ENCODE data around the gene CNTRL.
"Not testable (repeated sequence)": the region's sequence is repeated elsewhere in the genome, so short reads cannot be mapped to it uniquely, and the experiment has no call there.

The CNTRL gene

DNA sequence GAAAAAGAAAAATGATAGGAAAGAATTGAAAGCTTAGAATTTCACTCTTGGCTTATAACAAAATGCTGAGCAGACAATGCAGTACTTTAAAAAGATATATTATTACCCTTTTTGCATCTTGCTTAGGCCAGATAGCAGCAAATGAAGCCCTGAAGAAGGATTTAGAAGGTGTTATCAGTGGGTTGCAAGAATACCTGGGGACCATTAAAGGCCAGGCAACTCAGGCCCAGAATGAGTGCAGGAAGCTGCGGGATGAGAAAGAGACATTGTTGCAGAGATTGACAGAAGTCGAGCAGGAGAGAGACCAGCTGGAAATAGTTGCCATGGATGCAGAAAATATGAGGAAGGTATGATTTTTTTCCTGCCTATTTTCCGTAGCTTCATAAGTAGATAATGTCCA is 50.8 kb downstream of the CNTRL start:
- no peak overlapping the region for H3K4me3 ChIP-seq (ENCODE audit: low read depth, low read length)
- no peak for DNase-seq (ENCODE audit: low read depth)
- TF ChIP-seq, protein P1, sequence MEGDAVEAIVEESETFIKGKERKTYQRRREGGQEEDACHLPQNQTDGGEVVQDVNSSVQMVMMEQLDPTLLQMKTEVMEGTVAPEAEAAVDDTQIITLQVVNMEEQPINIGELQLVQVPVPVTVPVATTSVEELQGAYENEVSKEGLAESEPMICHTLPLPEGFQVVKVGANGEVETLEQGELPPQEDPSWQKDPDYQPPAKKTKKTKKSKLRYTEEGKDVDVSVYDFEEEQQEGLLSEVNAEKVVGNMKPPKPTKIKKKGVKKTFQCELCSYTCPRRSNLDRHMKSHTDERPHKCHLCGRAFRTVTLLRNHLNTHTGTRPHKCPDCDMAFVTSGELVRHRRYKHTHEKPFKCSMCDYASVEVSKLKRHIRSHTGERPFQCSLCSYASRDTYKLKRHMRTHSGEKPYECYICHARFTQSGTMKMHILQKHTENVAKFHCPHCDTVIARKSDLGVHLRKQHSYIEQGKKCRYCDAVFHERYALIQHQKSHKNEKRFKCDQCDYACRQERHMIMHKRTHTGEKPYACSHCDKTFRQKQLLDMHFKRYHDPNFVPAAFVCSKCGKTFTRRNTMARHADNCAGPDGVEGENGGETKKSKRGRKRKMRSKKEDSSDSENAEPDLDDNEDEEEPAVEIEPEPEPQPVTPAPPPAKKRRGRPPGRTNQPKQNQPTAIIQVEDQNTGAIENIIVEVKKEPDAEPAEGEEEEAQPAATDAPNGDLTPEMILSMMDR (IDR thresholded peaks at IDR 0.05; ENCODE audit: control insufficient read depth, extremely low read depth, insufficient read depth): no peak

DNA sequence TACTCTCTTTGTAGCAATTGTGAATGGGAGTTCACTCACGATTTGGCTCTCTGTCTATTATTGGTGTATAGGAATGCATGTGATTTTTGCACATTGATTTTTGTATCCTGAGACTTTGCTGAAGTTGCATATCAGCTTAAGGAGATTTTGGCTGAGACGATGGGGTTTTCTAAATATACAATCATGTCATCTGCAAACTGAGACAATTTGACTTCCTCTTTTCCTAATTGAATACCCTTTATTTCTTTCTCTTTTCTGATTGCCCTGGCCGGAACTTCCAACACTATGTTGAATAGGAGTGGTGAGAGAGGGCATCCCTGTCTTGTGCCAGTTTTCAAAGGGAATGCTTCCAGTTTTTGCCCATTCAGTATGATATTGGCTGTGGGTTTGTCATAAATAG is 54.6 kb downstream of the CNTRL start:
- not testable (repeated sequence) for DNase-seq (ENCODE audit: low read depth); H3K4me3 ChIP-seq (ENCODE audit: low read depth, low read length)

DNA sequence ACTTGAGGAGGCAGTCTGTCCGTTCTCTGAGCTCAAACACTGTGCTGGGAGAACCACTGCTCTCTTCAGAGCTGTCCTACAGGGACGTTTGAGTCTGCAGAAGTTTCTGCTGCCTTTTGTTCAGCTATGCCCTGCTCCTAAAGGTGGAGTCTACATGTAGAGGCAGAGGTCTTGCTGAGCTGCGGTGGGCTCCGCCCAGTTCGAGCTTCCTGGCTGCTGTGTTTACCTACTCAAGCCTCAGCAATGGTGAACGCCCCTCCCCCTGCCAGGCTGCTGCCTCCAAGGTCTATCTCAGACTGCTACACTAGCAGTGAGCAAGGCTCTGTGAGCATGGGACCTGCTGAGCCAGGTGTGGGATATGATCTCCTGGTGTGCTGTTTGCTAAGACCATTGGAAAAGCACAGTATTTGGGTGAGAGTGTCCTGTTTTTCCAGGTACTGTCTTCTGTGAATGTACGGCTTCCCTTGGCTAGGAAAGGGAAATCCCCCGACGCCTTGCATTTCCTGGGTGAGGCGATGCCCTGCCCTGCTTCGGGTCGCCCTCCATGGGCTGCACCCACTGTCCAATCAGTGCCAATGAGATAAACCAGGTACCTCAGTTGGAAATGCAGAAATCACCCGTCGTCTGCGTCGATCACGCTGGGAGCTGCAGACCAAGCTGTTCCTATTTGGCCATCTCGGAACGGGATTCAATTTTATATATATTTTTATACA is 58.5 kb downstream of the CNTRL start:
- no peak overlapping the region for H3K4me3 ChIP-seq (ENCODE audit: low read depth, low read length)
- DNase-seq (ENCODE audit: low read depth): no peak
- TF ChIP-seq, protein P1 (IDR thresholded peaks at IDR 0.05; ENCODE audit: control insufficient read depth, extremely low read depth, insufficient read depth): no peak

DNA sequence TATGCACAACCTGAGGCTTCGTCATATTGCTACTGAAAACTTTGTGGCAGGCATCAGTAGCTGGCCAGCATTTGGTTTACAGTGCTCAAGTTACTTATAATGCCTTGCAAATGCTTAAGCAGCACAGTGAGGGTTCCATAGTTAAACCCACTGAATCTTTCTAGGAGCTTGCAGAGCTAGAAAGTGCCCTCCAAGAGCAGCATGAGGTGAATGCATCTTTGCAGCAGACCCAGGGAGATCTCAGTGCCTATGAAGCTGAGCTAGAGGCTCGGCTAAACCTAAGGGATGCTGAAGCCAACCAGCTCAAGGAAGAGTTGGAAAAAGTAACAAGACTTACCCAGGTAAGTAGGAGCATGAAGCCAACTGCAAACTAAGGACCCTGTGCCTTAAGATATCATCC is 60.9 kb downstream of the CNTRL start:
- no peak overlapping the region for H3K4me3 ChIP-seq (ENCODE audit: low read depth, low read length)
- DNase-seq (ENCODE audit: low read depth): no peak
- TF ChIP-seq, protein P1 (IDR thresholded peaks at IDR 0.05; ENCODE audit: control insufficient read depth, extremely low read depth, insufficient read depth): no peak

DNA sequence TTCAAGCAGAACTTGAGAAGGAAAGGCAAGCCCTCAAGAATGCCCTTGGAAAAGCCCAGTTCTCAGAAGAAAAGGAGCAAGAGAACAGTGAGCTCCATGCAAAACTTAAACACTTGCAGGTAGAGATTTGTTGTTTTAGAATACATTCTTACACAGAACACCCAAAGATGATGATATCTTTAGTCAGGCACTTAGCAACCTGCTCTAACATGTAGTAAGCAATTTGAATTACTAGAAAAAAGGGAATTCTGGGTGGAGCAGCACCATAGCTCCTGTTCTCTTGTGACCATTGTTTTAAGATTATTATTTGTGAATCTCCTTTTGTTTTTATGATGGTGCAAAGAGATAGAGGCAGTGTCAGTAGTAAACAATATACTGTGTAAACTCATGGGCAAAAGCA is 63.8 kb downstream of the CNTRL start:
- no peak overlapping the region for H3K4me3 ChIP-seq (ENCODE audit: low read depth, low read length)
- no peak for DNase-seq (ENCODE audit: low read depth)
- TF ChIP-seq, protein P1 (IDR thresholded peaks at IDR 0.05; ENCODE audit: control insufficient read depth, extremely low read depth, insufficient read depth): no peak

DNA sequence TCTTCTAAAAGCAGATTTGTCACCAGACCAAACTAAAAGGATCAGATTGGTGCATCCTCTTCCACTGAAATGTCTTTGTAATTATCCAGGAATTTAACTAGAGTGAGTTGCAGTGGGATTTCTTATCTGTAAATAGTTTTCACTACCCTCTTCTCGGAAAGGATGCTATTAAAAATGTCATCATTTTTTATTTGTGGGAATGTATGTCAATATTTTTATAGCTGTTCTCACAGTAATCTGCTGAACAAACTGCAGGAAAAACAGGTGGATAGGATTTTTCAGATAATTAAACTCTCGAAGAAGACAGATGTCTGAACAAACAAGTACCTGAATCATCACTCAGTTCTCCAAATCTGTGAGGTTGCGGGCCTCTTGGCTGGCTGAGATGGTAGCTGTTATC is 64.2 kb downstream of the CNTRL start:
- H3K4me3 ChIP-seq (ENCODE audit: low read depth, low read length): no peak overlapping the region
- TF ChIP-seq, protein P1 (IDR thresholded peaks at IDR 0.05; ENCODE audit: control insufficient read depth, extremely low read depth, insufficient read depth): no peak
- DNase-seq (ENCODE audit: low read depth): peak; percentile 37

DNA sequence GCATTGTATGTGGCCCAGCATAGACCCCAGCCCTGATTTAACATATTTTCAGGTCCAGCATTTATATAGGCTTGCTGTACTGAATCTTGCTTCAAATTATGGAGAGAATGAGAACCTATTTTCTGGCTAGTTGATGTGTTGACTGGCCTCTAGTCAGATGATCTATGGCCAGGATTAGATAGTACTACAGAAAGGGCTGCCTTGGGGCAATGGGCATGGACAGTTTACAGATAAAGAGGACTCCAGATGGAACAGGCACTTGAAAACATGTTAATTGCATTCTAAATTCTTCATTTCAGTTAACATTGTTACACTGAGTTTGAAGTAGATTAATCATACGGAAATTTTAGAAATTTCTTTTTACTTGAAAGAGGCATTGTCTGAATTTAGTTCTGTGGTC is 65.4 kb downstream of the CNTRL start:
- TF ChIP-seq, protein P1 (IDR thresholded peaks at IDR 0.05; ENCODE audit: control insufficient read depth, extremely low read depth, insufficient read depth): no peak
- no peak overlapping the region for H3K4me3 ChIP-seq (ENCODE audit: low read depth, low read length)
- no peak for DNase-seq (ENCODE audit: low read depth)

Data from LNCaP clone FGC (cell line).